ENCODE results near the gene ARNT2. TPM values are rescaled to one million over a fixed set of nuclear protein-coding genes. Genes with fewer than 3 reads are reported as not detected.
A peak's percentile ranks its signal among the peaks of the same experiment; 100 is the strongest.

The ARNT2 gene
- total RNA-seq, 2 experiments from 2014 or later: not detected

- no peaks in the 10 kb centered on the region for H3K36me3 Mint-ChIP-seq
- H3K4me1 Mint-ChIP-seq: no peaks in the 10 kb centered on the region
- H3K9me3 Mint-ChIP-seq (ENCODE audit: low read depth): no peaks in the 10 kb centered on the region
- H3K27ac Mint-ChIP-seq: no peak overlapping the region
- ATAC-seq: no peak
- no peak overlapping the region for H3K4me3 Mint-ChIP-seq
- peak; percentile 22 for DNase-seq
- peaks cover 18% of the 10 kb centered on the region for H3K27me3 Mint-ChIP-seq
- CTCF ChIA-PET: no interaction called here
These were observed 210.7 kb downstream of the ARNT2 start for GRCh38 chr15:80614711-80615360.

GRCh38 chr15:80615361-80615736, 211.2 kb downstream of the ARNT2 start:
- H3K36me3 Mint-ChIP-seq: no peaks in the 10 kb centered on the region
- no peak overlapping the region for H3K4me3 Mint-ChIP-seq
- H3K9me3 Mint-ChIP-seq (ENCODE audit: low read depth): no peaks in the 10 kb centered on the region
- H3K27me3 Mint-ChIP-seq: peaks cover 18% of the 10 kb centered on the region
- no peak for ATAC-seq
- CTCF ChIA-PET: no interaction called here
- no peak for DNase-seq
- H3K4me1 Mint-ChIP-seq: no peaks in the 10 kb centered on the region
- no peak overlapping the region for H3K27ac Mint-ChIP-seq

- CTCF ChIA-PET: no interaction called here
- no peaks in the 10 kb centered on the region for H3K9me3 Mint-ChIP-seq (ENCODE audit: low read depth)
- H3K36me3 Mint-ChIP-seq: no peaks in the 10 kb centered on the region
- DNase-seq (peak; percentile 7), ATAC-seq (no peak)
- H3K4me3 Mint-ChIP-seq: no peak overlapping the region
- H3K27ac Mint-ChIP-seq: no peak overlapping the region
- H3K4me1 Mint-ChIP-seq: no peaks in the 10 kb centered on the region
- peaks cover 21% of the 10 kb centered on the region for H3K27me3 Mint-ChIP-seq
These were observed 211.7 kb downstream of the ARNT2 start for GRCh38 chr15:80615783-80616391.

GRCh38 chr15:80618685-80619400, 214.7 kb downstream of the ARNT2 start:
- DNase-seq: no peak
- CTCF ChIA-PET: no interaction called here
- no peak for ATAC-seq
- Mint-ChIP-seq H3K4me1 (no peaks in the 10 kb centered on the region), H3K4me3 (no peak overlapping the region), H3K9me3 (ENCODE audit: low read depth) (peaks cover 5% of the 10 kb centered on the region), H3K36me3 (no peaks in the 10 kb centered on the region), H3K27ac (no peak overlapping the region), H3K27me3 (peaks cover 24% of the 10 kb centered on the region)

GRCh38 chr15:80619680-80620079, 215.5 kb downstream of the ARNT2 start:
- H3K4me1 Mint-ChIP-seq: no peaks in the 10 kb centered on the region
- no peak overlapping the region for H3K27ac Mint-ChIP-seq
- H3K9me3 Mint-ChIP-seq (ENCODE audit: low read depth): peaks cover 5% of the 10 kb centered on the region
- CTCF ChIA-PET: no interaction called here
- H3K4me3 Mint-ChIP-seq: no peak overlapping the region
- ATAC-seq: no peak
- H3K27me3 Mint-ChIP-seq: peaks cover 24% of the 10 kb centered on the region
- DNase-seq: no peak
- no peaks in the 10 kb centered on the region for H3K36me3 Mint-ChIP-seq

- Mint-ChIP-seq H3K27me3 (peaks cover 24% of the 10 kb centered on the region), H3K36me3 (no peaks in the 10 kb centered on the region), H3K4me3 (no peak overlapping the region), H3K9me3 (ENCODE audit: low read depth) (peaks cover 5% of the 10 kb centered on the region), H3K27ac (no peak overlapping the region), H3K4me1 (no peaks in the 10 kb centered on the region)
- ATAC-seq: no peak
- DNase-seq: no peak
- CTCF ChIA-PET: no interaction called here
These were observed 216.0 kb downstream of the ARNT2 start for GRCh38 chr15:80620141-80620540.

GRCh38 chr15:80620931-80621330, 216.7 kb downstream of the ARNT2 start:
- H3K27ac Mint-ChIP-seq: no peak overlapping the region
- no peaks in the 10 kb centered on the region for H3K4me1 Mint-ChIP-seq
- H3K27me3 Mint-ChIP-seq: peaks cover 24% of the 10 kb centered on the region
- CTCF ChIA-PET: no interaction called here
- no peak for ATAC-seq
- no peak overlapping the region for H3K4me3 Mint-ChIP-seq
- peaks cover 5% of the 10 kb centered on the region for H3K9me3 Mint-ChIP-seq (ENCODE audit: low read depth)
- H3K36me3 Mint-ChIP-seq: no peaks in the 10 kb centered on the region
- no peak for DNase-seq

GRCh38 chr15:80626643-80627120, 222.5 kb downstream of the ARNT2 start:
- CTCF ChIA-PET: no interaction called here

GRCh38 chr15:80629355-80629754, 225.2 kb downstream of the ARNT2 start:
- Mint-ChIP-seq H3K36me3 (no peaks in the 10 kb centered on the region), H3K27ac (no peak overlapping the region), H3K4me1 (no peaks in the 10 kb centered on the region), H3K9me3 (ENCODE audit: low read depth) (no peaks in the 10 kb centered on the region), H3K27me3 (peaks cover 15% of the 10 kb centered on the region), H3K4me3 (no peak overlapping the region)
- ATAC-seq (no peak), DNase-seq (peak; percentile 19)
- CTCF ChIA-PET: no interaction called here

More at GRCh38 chr15:80626643-80627120, 222.5 kb downstream of the ARNT2 start:
- Mint-ChIP-seq H3K36me3 (no peaks in the 10 kb centered on the region), H3K27me3 (peaks cover 6% of the 10 kb centered on the region), H3K27ac (no peak overlapping the region), H3K4me1 (no peaks in the 10 kb centered on the region), H3K9me3 (ENCODE audit: low read depth) (peaks cover 5% of the 10 kb centered on the region), H3K4me3 (no peak overlapping the region)
- ATAC-seq (no peak), DNase-seq (no peak)

- DNase-seq (no peak), ATAC-seq (no peak)
- no peaks in the 10 kb centered on the region for H3K4me1 Mint-ChIP-seq
- H3K9me3 Mint-ChIP-seq (ENCODE audit: low read depth): no peaks in the 10 kb centered on the region
- H3K27ac Mint-ChIP-seq: no peak overlapping the region
- H3K27me3 Mint-ChIP-seq: peaks cover 18% of the 10 kb centered on the region
- no peaks in the 10 kb centered on the region for H3K36me3 Mint-ChIP-seq
- no peak overlapping the region for H3K4me3 Mint-ChIP-seq
- CTCF ChIA-PET: no interaction called here
These were observed 226.8 kb downstream of the ARNT2 start for GRCh38 chr15:80630981-80631380.

GRCh38 chr15:80633221-80633620, 229.0 kb downstream of the ARNT2 start:
- Mint-ChIP-seq H3K27ac (no peak overlapping the region), H3K27me3 (peaks cover 14% of the 10 kb centered on the region), H3K36me3 (no peaks in the 10 kb centered on the region), H3K4me1 (no peaks in the 10 kb centered on the region), H3K4me3 (no peak overlapping the region), H3K9me3 (ENCODE audit: low read depth) (no peaks in the 10 kb centered on the region)
- ATAC-seq: no peak
- CTCF ChIA-PET: no interaction called here
- no peak for DNase-seq

GRCh38 chr15:80635953-80636352, 231.8 kb downstream of the ARNT2 start:
- Mint-ChIP-seq H3K36me3 (no peaks in the 10 kb centered on the region), H3K27ac (no peak overlapping the region), H3K27me3 (peaks cover 14% of the 10 kb centered on the region), H3K4me1 (no peaks in the 10 kb centered on the region), H3K4me3 (no peak overlapping the region), H3K9me3 (ENCODE audit: low read depth) (no peaks in the 10 kb centered on the region)
- CTCF ChIA-PET: no interaction called here
- no peak for DNase-seq
- no peak for ATAC-seq

GRCh38 chr15:80636675-80637074, 232.5 kb downstream of the ARNT2 start:
- H3K9me3 Mint-ChIP-seq (ENCODE audit: low read depth): no peaks in the 10 kb centered on the region
- ATAC-seq (no peak), DNase-seq (no peak)
- no peaks in the 10 kb centered on the region for H3K36me3 Mint-ChIP-seq
- H3K4me1 Mint-ChIP-seq: no peaks in the 10 kb centered on the region
- no peak overlapping the region for H3K27ac Mint-ChIP-seq
- CTCF ChIA-PET: no interaction called here
- H3K27me3 Mint-ChIP-seq: peaks cover 14% of the 10 kb centered on the region
- no peak overlapping the region for H3K4me3 Mint-ChIP-seq

GRCh38 chr15:80637747-80638146, 233.6 kb downstream of the ARNT2 start:
- H3K27ac Mint-ChIP-seq: no peak overlapping the region
- CTCF ChIA-PET: no interaction called here
- H3K4me1 Mint-ChIP-seq: no peaks in the 10 kb centered on the region
- no peaks in the 10 kb centered on the region for H3K9me3 Mint-ChIP-seq (ENCODE audit: low read depth)
- H3K36me3 Mint-ChIP-seq: no peaks in the 10 kb centered on the region
- peaks cover 10% of the 10 kb centered on the region for H3K27me3 Mint-ChIP-seq
- DNase-seq (no peak), ATAC-seq (no peak)
- H3K4me3 Mint-ChIP-seq: no peak overlapping the region
